Measurements from ENCODE around the gene TENT4A.

Gene TENT4A

GRCh38 chr5:6682239-6682638, 31.0 kb upstream of the TENT4A start:
- no peak for DNase-seq (ENCODE audit: low read depth)
- TF ChIP-seq CTCF (IDR thresholded peaks at IDR 0.05; ENCODE audit: insufficient read depth, low read depth, low read length, missing control alignments), result no peak

GRCh38 chr5:6683241-6683640, 30.0 kb upstream of the TENT4A start:
- DNase-seq (ENCODE audit: low read depth), result no peak
- H3K4me3 ChIP-seq (ENCODE audit: low read depth, low read length), result no peak overlapping the region
- TF ChIP-seq CTCF (IDR thresholded peaks at IDR 0.05; ENCODE audit: insufficient read depth, low read depth, low read length, missing control alignments), result no peak

More at GRCh38 chr5:6682239-6682638, 31.0 kb upstream of the TENT4A start:
- no peak overlapping the region for H3K4me3 ChIP-seq (ENCODE audit: low read depth, low read length)

- no peak for TF ChIP-seq CTCF (IDR thresholded peaks at IDR 0.05; ENCODE audit: insufficient read depth, low read depth, low read length, missing control alignments)
- no peak for DNase-seq (ENCODE audit: low read depth)
- H3K4me3 ChIP-seq (ENCODE audit: low read depth, low read length), result no peak overlapping the region
Measured at GRCh38 chr5:6684075-6684474, 29.2 kb upstream of the TENT4A start.

- no peak for TF ChIP-seq CTCF (IDR thresholded peaks at IDR 0.05; ENCODE audit: insufficient read depth, low read depth, low read length, missing control alignments)
- no peak overlapping the region for H3K4me3 ChIP-seq (ENCODE audit: low read depth, low read length)
- DNase-seq (ENCODE audit: low read depth), result no peak
Measured at GRCh38 chr5:6686501-6686900, 26.7 kb upstream of the TENT4A start.

- TF ChIP-seq CTCF (IDR thresholded peaks at IDR 0.05; ENCODE audit: insufficient read depth, low read depth, low read length, missing control alignments), result no peak
- no peak for DNase-seq (ENCODE audit: low read depth)
Measured at GRCh38 chr5:6686915-6687409, 26.3 kb upstream of the TENT4A start.

GRCh38 chr5:6687505-6687904, 25.7 kb upstream of the TENT4A start:
- no peak for TF ChIP-seq CTCF (IDR thresholded peaks at IDR 0.05; ENCODE audit: insufficient read depth, low read depth, low read length, missing control alignments)
- H3K4me3 ChIP-seq (ENCODE audit: low read depth, low read length), result no peak overlapping the region
- no peak for DNase-seq (ENCODE audit: low read depth)

More at GRCh38 chr5:6686915-6687409, 26.3 kb upstream of the TENT4A start:
- no peak overlapping the region for H3K4me3 ChIP-seq (ENCODE audit: low read depth, low read length)

GRCh38 chr5:6692906-6693305, 20.3 kb upstream of the TENT4A start:
- DNase-seq (ENCODE audit: low read depth), result peak; percentile 28

More at GRCh38 chr5:6692906-6693305, 20.3 kb upstream of the TENT4A start:
- TF ChIP-seq CTCF (IDR thresholded peaks at IDR 0.05; ENCODE audit: insufficient read depth, low read depth, low read length, missing control alignments), result no peak
- H3K4me3 ChIP-seq (ENCODE audit: low read depth, low read length), result no peak overlapping the region

Measured in GM12865 (cell line).